ENCODE measurements around the gene NOSTRIN.
A peak's percentile ranks its signal among the peaks of the same experiment; 100 is the strongest.

NOSTRIN gene

DNA sequence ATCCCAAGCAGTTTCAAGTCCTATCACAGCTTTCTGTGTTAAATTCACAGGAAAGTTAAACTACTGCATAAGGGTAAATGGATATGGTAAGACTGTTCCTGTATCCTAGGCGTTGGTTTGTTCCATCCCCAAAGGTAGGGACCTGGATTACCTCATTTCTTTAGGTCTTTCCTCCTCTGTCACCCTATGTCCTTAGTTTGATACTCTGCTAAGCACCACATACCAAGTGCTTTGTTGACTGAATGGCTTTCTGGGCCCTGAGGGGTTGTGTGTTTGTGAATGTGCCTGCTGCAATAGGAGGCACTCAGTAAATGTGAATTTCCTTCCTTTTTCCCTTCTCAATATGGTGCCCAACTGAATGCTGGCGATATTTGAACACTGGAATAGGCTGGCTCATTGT, 7.8 kb downstream of the NOSTRIN start:
- in situ Hi-C loops (cut with MboI; ENCODE audit: low pct_unique_long_range_greater_than_20kb, low sequenced_read_pairs) = no loop called here

DNA sequence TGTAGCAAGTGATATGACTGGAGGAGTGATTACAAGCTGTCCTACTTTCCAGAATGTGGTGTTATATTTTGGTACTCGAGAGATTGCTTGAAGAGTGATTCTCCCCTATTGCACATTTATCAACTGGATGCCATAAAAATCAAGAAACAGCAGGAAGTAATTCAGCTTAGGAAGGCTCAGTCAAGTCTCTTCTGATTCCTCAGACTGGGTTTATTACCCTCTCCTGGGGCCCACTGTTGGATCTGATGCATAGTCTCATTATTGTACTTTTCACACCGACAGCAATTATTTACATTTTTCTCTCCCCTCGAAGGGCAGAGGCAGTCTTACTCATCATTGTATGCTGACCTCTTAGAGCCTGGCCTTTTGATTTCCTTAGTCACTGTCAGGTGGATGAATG, 9.3 kb downstream of the NOSTRIN start:
- no peak for DNase-seq
- in situ Hi-C loops (cut with MboI; ENCODE audit: low pct_unique_long_range_greater_than_20kb, low sequenced_read_pairs) = no loop called here

More for the DNA sequence above, 7.8 kb downstream of the NOSTRIN start:
- DNase-seq = no peak

DNA sequence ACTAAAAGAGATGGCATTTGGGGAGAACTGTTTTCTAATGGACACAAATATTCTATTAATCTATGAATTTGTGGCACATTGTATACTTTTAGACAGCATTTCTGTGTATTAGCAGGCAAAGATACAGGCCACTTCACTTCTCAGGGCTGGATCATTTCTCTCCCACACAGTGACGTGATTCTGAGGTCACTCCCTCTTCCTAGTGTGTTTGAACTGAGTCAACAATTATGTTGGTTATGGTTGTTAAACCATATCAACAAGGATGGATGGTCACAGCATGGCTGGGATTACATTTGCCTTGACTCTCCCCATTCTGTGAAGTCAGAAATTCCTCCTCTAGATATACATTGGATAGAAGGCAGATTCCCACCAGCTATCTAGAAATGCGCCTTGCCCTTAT, 11.6 kb downstream of the NOSTRIN start:
- DNase-seq = no peak
- in situ Hi-C loops (cut with MboI; ENCODE audit: low pct_unique_long_range_greater_than_20kb, low sequenced_read_pairs) = no loop called here

DNA sequence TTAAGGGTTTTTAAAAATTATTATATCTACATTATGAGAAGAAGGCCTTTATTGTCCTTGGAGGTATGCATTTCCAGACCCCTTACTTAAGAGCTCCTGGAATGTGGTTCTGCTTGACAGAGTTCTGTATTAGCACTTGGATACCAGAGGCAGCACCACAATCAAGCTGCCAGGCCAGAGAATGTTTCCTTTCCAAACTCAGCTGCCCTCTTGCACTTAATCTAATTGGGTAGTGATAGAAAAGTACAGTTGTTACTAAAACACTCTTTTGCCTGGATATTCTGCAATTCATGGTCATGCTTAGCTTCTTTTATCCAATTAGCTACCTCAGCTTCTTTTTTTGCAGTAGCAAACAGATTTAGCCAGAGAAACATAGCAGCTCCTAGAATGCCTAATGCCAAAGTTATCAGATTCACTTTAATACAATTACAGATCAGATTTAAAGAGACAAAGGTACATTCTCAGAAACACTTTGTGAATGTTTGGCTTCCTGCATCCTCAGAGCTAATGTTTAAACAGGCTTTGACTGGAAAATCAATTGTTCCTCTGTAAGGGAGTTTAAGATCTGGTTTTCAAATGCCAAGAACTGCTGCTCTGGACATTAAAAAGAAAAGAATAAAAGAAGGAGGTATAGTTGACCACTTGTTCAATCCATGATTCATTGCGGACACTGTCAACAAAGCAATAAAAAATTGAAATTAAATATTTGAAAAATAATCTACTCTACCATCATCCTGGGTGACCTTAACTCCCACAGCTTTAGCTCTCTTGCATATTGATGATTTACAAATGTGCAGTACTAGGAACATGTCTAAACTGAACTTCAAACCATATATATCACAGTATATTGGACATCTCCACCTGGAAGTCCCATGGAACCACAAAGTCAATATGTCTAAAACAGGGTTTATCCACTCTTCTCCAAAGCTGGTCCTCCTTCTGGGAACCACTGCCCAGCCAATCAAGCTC, 12.8 kb downstream of the NOSTRIN start:
- DNase-seq = no peak
- in situ Hi-C loops (cut with MboI; ENCODE audit: low pct_unique_long_range_greater_than_20kb, low sequenced_read_pairs) = no loop called here

DNA sequence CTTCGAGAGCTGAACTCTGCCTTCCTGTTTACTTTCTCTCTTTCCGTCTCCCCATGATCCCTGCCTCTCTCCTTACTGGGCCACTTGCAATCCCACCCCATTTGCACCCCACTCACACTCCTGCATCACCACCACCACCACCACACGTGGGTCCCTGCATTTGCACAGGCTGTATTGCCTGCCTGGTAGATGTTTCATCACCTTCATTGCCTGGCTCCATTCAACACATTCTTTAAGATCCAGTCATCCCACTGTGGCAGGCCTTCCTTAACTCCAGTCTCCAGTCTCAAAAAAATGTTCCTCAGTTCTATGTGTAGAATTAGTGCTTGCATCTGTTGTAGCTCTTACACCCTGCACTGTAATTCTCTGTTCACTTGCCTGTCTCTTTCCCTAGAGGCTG, 13.9 kb downstream of the NOSTRIN start:
- DNase-seq = no peak
- in situ Hi-C loops (cut with MboI; ENCODE audit: low pct_unique_long_range_greater_than_20kb, low sequenced_read_pairs) = no loop called here

DNA sequence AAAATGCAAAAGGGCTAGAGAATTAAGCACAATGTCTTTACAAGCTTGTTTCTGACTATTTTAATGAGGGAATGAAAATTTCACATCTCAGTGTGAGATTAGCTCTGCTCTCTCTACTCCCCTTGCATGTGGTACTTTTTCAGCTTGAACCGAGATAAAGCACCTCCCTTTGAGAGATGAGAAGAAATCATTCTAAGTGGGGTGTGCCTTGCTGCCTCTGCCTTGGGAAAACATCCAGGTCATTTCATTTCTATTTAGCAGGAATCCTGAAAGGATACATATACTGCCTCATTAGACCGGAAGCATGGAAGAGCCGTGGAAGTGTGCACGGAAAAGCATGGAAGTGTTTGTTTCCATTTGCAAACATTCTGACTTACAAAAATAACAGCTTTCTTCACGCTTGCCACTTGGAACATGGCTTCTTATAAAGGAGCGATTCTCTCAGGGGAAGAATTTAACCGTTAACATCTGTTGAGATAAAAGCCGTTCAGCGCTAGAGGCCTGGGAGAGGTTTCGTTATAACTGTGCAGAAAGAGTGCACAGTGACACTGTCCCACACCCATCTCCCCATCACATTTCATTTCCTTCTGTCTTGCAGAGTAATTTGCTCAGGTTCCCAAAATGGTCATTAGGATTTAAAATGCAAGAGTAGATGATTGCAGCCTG, 16.7 kb downstream of the NOSTRIN start:
- in situ Hi-C loops (cut with MboI; ENCODE audit: low pct_unique_long_range_greater_than_20kb, low sequenced_read_pairs) = no loop called here
- DNase-seq = no peak

DNA sequence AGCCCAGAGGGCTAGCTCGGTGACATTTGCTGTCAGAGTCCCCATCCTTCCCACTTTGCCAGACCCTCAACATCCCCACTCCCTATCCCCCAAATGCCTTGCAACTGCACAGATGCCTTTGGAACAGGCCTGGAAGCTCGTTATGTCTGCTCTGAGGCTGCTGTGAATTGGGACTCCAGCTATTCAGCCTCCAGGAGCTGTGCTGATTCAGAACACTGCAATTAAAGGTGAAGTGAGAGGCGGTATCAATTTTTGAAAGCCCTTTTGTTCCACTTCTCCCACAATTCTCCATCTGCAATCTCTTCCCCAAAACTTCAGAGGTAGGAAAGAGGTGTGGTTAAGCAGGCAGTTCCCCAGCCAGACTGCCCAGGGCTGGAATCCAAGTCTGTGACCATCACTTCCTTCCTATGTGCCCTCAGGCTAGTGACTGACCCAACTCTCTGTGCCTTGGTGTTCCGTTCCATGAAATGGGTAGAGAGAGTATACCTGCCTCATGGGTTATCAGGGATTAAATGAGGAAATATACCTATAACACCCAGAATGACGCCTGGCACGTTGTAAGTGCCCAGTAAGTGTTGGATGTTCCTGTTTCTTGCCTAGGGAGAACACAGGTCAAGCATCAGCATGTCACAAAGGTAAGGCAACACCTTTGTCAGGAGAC, 17.5 kb downstream of the NOSTRIN start:
- in situ Hi-C loops (cut with MboI; ENCODE audit: low pct_unique_long_range_greater_than_20kb, low sequenced_read_pairs) = no loop called here
- DNase-seq = no peak

DNA sequence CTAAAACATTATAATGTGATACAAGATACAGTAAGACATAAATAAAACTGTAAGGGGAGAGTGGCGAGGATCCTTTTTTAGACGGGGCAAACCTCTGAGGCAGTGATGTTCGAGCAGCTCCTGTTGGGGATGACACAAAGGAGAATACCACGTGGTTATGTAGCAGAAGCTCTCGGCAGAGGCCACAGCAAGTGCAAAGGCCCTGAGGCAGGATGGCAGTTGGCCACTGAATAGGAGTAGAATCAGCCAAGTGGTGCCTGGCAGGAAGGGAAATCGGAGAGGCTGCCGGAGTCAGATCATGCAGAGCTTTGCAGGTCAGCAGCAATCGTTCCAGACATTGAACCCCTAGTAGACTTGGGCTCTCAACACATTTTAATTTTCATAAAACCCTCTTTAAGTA, 19.1 kb downstream of the NOSTRIN start:
- no peak for DNase-seq
- in situ Hi-C loops (cut with MboI; ENCODE audit: low pct_unique_long_range_greater_than_20kb, low sequenced_read_pairs) = no loop called here

DNA sequence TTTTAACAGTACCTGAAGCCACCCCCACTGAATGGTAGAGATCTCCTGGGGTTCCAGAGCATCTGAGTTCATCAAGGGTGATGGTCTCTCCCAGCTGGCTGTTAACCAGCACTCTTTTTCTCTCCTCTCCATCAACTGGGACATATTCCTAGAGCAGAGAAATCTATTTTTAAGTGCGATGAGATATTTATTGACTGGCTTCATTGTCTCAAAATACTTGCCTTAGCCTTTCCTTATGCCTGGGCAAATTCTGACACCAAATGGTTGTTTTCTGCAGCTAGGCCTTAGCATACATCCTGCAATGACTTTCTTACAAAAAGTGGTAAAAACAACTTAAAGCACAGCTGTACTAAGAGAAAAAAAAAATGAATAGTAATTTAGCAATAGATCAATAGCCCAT, 19.6 kb downstream of the NOSTRIN start:
- in situ Hi-C loops (cut with MboI; ENCODE audit: low pct_unique_long_range_greater_than_20kb, low sequenced_read_pairs) = no loop called here
- no peak for DNase-seq

DNA sequence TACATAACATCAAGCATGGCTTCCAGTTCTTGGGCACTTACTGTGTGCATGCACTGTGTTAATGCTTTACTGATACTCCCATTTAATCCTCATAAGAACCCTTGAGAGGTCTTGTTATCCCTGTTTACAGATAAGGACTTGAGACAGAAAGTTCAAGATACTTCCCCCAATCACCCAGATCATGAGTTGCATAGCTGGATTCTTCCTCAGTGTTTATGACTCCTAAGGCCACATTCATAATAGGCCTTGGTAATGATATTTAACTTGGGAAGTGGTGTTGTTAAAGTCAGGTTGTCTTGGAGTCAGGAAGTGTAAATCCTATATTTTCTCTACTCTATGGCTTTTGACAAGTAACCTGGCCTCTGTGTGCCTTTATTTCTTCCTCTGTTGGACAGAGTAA, 22.7 kb downstream of the NOSTRIN start:
- no peak for DNase-seq
- in situ Hi-C loops (cut with MboI; ENCODE audit: low pct_unique_long_range_greater_than_20kb, low sequenced_read_pairs) = no loop called here

DNA sequence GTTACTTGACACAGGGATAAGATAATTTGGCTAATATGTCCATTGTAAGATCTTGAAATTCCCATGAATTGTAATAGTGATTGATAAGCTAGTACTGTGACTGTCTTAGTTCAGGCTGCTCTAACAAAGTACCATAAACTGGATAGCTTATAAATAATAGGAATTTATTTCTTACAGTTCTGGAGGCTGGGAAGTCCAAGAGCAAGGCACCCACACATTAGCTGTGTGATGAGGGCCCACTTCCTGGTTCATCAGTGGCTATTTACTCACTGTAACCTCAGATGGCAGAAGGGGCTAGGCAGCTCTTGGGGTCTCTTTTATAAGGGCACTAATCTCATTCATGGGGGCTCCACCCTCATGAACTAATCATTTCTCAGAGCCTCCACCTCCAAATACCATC, 28.5 kb downstream of the NOSTRIN start:
- in situ Hi-C loops (cut with MboI; ENCODE audit: low pct_unique_long_range_greater_than_20kb, low sequenced_read_pairs) = no loop called here
- DNase-seq = no peak

DNA sequence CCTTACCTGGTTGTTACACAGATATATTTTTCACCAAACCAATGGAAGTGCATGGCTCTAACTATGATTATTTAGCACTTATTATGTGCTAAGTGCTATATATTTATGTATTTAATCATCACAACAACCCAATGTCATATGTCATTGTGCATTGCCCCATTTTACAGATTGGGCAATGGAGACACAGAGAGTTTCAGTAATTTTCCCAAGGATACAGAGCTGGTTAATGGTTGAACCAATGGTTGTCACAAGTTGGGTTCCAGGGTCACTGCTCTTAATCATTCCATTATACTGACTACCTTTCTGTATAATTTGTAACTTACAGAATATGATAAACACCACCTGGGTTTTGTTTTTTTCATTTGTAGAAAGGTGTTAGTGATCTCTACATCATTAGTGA, 29.2 kb downstream of the NOSTRIN start:
- no peak for DNase-seq
- in situ Hi-C loops (cut with MboI; ENCODE audit: low pct_unique_long_range_greater_than_20kb, low sequenced_read_pairs) = no loop called here

DNA sequence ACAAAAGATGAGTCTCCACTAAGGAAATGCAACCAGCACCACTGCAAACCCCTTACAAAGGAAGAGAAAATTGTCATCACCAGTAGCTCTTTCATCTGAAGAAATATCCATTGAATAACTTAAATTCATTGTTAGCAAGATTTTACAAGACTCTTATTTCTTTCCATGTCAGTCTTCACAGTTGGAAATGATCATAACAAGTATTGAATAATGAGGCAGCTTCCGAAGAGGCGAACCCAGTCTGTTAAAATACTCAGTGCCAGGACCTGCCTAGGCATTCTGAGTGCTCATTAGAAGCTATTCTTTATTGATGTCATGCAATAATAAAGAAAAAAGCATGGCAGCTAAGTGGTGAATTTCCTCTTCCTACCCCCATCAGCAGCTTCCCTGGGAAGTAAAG, 33.5 kb downstream of the NOSTRIN start:
- in situ Hi-C loops (cut with MboI; ENCODE audit: low pct_unique_long_range_greater_than_20kb, low sequenced_read_pairs) = no loop called here
- DNase-seq = no peak

DNA sequence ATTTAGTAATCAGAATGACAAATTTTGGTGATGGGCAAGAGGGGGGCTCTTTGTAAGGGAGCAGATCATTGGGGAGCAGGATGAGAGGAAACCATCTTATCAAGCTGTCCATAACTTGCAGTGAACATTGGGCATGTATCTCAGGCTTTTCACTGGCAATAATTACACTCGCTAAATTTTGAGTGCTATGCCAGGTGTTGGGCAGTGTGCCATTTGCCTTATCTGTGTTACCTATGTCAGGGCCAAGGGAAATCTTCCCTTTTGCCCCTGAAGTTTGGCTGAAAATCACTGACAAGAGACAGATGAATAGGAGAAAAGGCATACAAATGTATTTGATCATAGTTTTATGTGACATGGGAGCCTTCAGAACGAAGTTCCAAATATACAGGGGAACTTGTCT, 39.0 kb downstream of the NOSTRIN start:
- in situ Hi-C loops (cut with MboI; ENCODE audit: low pct_unique_long_range_greater_than_20kb, low sequenced_read_pairs) = no loop called here
- DNase-seq = no peak

DNA sequence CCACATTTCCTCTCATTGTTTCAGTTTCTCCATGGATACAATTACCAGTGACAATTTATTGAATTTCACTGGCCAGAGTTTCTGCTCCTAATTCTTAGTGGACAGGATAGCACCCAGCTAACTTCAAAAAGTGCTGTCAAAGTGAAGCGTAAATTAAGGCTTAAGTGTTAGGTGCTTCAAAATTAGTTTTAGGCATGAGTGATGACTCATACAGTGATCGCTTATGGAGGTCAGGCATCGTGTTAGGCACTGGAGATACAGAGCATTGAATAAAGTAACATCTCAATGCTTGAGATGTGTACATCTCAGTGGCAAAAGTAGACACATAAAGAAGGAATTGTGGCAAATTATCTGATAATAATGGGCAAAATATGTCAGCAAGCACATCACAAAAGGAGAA, 40.8 kb downstream of the NOSTRIN start:
- in situ Hi-C loops (cut with MboI; ENCODE audit: low pct_unique_long_range_greater_than_20kb, low sequenced_read_pairs) = no loop called here
- DNase-seq = no peak

DNA sequence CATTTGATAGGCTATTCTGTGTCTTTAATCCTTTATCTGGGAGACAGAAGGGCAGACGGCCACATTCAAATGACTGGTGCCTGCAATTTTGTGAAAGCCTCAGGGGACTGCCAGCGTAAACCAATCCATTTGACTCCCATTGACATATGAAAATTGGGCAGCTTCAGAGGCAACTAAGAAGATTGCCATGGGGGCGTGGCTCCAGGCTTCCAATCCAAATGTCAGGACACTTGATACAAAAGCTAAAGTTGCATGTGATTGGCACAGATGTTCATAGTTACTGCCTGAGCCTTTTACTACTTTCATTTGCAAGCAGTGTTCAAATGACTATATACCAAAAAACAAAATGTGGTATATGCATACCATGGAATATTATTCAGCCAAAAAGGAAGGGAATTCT, 45.8 kb downstream of the NOSTRIN start:
- DNase-seq = no peak
- in situ Hi-C loops (cut with MboI; ENCODE audit: low pct_unique_long_range_greater_than_20kb, low sequenced_read_pairs) = no loop called here

DNA sequence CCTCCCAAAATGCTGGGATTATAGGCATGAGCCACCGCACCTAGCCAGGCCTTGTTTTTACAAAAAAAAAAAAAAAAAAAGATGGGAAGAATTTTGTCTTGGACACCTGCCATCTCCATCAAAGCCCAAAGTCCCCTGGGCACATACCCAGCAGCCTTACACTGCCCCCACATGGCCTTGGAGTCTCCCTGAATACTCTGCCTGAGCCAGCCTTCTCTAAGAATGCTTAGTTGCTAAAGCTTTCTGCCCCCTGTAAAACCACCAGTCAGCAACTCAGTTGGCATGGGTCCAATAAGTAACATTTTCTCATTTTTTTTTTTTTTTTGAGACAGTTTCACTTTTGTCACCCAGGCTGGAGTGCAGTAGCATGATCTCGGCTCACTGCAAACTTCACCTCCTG, 47.2 kb downstream of the NOSTRIN start:
- DNase-seq = peak; percentile 60
- in situ Hi-C loops (cut with MboI; ENCODE audit: low pct_unique_long_range_greater_than_20kb, low sequenced_read_pairs) = no loop called here

DNA sequence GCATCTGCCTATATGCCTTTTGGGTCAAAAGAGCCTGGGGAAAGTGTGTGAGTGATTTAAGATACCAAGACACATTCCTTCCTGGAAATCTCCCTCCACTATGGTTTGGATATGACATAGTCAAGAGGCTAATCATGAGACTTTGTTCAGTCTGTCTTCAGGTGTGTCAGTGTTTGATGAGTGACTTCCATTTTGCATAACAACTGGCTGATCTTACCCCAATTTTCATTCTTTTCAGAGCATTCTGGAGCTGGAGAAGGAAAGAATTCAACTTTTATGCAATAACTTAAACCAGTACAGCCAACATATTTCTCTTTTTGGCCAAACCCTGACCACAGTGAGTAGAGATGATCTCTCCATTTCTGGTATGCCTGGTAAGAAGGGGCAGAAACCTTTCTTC, 48.4 kb downstream of the NOSTRIN start:
- no peak for DNase-seq
- in situ Hi-C loops (cut with MboI; ENCODE audit: low pct_unique_long_range_greater_than_20kb, low sequenced_read_pairs) = no loop called here

DNA sequence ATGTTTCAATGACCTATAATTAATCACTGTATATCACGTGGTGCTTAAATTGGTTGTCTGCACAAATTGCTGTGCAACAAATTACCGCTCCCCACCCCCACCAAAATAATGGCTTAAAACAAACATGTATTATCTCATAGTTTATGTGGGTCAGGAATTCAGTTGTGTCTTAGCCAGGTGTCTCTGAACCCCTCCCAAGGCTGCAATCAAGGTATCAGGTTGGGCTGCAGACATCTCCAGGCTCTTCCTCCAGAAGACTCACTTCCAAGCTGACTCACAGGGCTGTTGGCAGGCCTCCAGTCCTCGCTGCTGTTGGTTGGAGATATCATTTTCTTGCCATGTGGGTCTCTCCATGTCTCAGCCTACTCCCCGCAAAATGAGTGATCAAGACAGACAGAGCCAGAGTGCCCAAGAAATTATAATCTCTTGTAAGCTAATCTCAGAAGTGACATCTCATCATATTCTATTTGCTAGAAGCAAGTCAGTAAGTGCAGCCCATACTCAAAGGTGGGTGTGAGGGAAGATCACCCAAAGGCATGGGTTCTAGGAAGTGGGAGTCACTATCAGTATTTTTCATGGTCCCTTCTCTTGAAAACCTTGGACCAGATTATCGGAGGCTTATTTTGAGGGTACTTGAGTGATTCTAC, 49.4 kb downstream of the NOSTRIN start:
- DNase-seq = peak; percentile 41
- in situ Hi-C loops (cut with MboI; ENCODE audit: low pct_unique_long_range_greater_than_20kb, low sequenced_read_pairs) = no loop called here

DNA sequence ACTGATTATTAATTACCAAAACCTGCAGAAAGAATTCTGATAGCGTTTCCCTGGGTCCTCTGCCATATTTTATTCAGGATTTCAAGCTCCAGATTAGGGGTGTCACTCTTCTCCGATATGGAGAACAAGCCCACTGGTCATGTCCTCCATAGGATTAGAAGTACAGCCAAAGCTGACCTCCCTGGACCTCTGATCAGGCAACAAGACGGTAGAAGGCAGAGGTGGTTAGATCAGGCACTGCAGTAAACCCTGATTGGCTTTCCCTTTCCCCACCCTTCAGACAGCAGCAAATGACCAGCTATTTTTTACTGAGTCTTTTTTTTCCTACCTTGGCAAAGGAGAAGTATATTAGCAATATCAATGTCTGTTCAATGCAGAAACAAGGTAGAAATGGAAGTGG, 50.0 kb downstream of the NOSTRIN start:
- in situ Hi-C loops (cut with MboI; ENCODE audit: low pct_unique_long_range_greater_than_20kb, low sequenced_read_pairs) = no loop called here

More for the DNA sequence above, 50.0 kb downstream of the NOSTRIN start:
- DNase-seq = no peak

All from KBM-7 (cell line).